B cell (primary cell): ENCODE data around the gene UBA1. TPM values are rescaled to one million over a fixed set of nuclear protein-coding genes. Genes with fewer than 3 reads are reported as not detected.

Experiments used
- ATAC-seq: fragments of 200-7000 bp; cut with Tn5 transposase; one replicate; pipeline ENCODE4 v1.10.0; 2021; ENCODE audit warnings: low read depth, mild to moderate bottlenecking, moderate number of reproducible peaks, moderate library complexity
- CTCF ChIA-PET: fragments of 350-600 bp; sonication (Branson Sonifier 250); formaldehyde crosslinking; loops from one replicate; lab custom pipeline; 2021; ENCODE audit warnings: antibody characterized with exemption, inconsistent platforms; lab: Charles Lee
- POLR2A ChIA-PET: fragments of 350-600 bp; sonication (Branson Sonifier 250); formaldehyde crosslinking; loops from one replicate; lab custom pipeline; 2021; ENCODE audit warnings: antibody characterized with exemption; lab: Charles Lee
- DNase-seq: peaks from one replicate; pipeline ENCODE4 v3.0.0; 2013
- H2AFZ ChIP-seq: 2 replicates; pipeline ENCODE4 v1.6.1; 2012; ENCODE audit warnings: mild to moderate bottlenecking, low read depth, low read length; ENCODE audit not compliant: insufficient read depth, poor library complexity, severe bottlenecking
- H3K27ac ChIP-seq, 2 donors: 1 replicate in 1 of 2; 2 replicates in 1 of 2; pipeline ENCODE4 v1.5.1; 2012 to 2013; ENCODE audit warnings: low read length in 2 of 2, mild to moderate bottlenecking in 2 of 2, moderate library complexity in 1 of 2
- H3K27me3 ChIP-seq, 4 experiments: fragments of 200-600 bp in 1 of 4; sonication (generic) in 1 of 4; replicated peaks in 1 of 4; 1 replicate in 2 of 4; 2 replicates in 2 of 4; pipeline versions ENCODE4 v1.6.1 to v1.7.0; 2013 to 2016; ENCODE audit warnings: low read length in 3 of 4, mild to moderate bottlenecking in 2 of 4, mixed read lengths in 1 of 4, moderate library complexity in 1 of 4; ENCODE audit not compliant: insufficient read depth in 4 of 4, control insufficient read depth in 3 of 4; ENCODE audit errors: control extremely low read depth in 1 of 4
- H3K36me3 ChIP-seq, 2 experiments: replicated peaks in 1 of 2; 1 replicate in 1 of 2; 2 replicates in 1 of 2; pipeline versions ENCODE4 v1.6.1 to v1.7.1; 2013; ENCODE audit warnings: low read length in 1 of 2; ENCODE audit not compliant: insufficient read depth in 2 of 2, control insufficient read depth in 1 of 2; ENCODE audit errors: control extremely low read depth in 1 of 2, extremely low read depth in 1 of 2
- H3K4me1 ChIP-seq, 2 donors: fragments of 200-600 bp in 1 of 2; sonication (generic) in 1 of 2; 1 replicate in 1 of 2; 2 replicates in 1 of 2; pipeline versions ENCODE4 v1.5.1 to v1.6.1; 2013 to 2017; ENCODE audit warnings: low read length in 2 of 2; ENCODE audit not compliant: control insufficient read depth in 2 of 2, insufficient read depth in 2 of 2
- H3K4me2 ChIP-seq: replicated peaks from 2 replicates; pipeline ENCODE3; 2012; ENCODE audit warnings: mild to moderate bottlenecking, low read depth, low read length; ENCODE audit not compliant: poor library complexity, severe bottlenecking
- H3K4me3 ChIP-seq, 5 experiments: fragments of 200-600 bp in 1 of 5; sonication (generic) in 1 of 5; 1 replicate in 3 of 5; 2 replicates in 2 of 5; pipeline versions ENCODE4 v1.5.1 to v1.7.0; 2011 to 2016; ENCODE audit warnings: low read length in 4 of 5, mild to moderate bottlenecking in 4 of 5, low read depth in 2 of 5, control low read depth in 1 of 5, moderate library complexity in 1 of 5; ENCODE audit not compliant: insufficient read depth in 1 of 5; ENCODE audit errors: control extremely low read depth in 1 of 5, extremely low read depth in 1 of 5
- H3K79me2 ChIP-seq: fragments of 200-600 bp; sonication (generic); one replicate; pipeline ENCODE4 v1.6.0; 2016; ENCODE audit warnings: low read length; ENCODE audit not compliant: control insufficient read depth, insufficient read depth
- H3K9ac ChIP-seq: fragments of 200-600 bp; sonication (generic); 2 replicates; pipeline ENCODE4 v1.6.1; 2017; ENCODE audit warnings: mild to moderate bottlenecking, low read length, moderate library complexity
- H3K9me3 ChIP-seq, 3 donors: one replicate each; pipeline versions ENCODE4 v1.6.1 to v1.7.1; 2013; ENCODE audit warnings: low read length in 2 of 3; ENCODE audit not compliant: control insufficient read depth in 2 of 3, insufficient read depth in 1 of 3; ENCODE audit errors: control extremely low read depth in 1 of 3
- H4K20me1 ChIP-seq: 2 replicates; pipeline ENCODE4 v1.6.0; 2012; ENCODE audit warnings: mild to moderate bottlenecking, low read length; ENCODE audit not compliant: insufficient read depth, control insufficient read depth, poor library complexity, severe bottlenecking
- H3K27ac Mint-ChIP-seq: one replicate; pipeline ENCODE4 v1.8.0; 2021; ENCODE audit warnings: mixed read lengths
- H3K27me3 Mint-ChIP-seq: one replicate; pipeline ENCODE4 v1.8.0; 2021; ENCODE audit warnings: mixed read lengths
- H3K4me1 Mint-ChIP-seq: one replicate; pipeline ENCODE4 v1.8.0; 2021; ENCODE audit warnings: mixed read lengths
- H3K4me3 Mint-ChIP-seq: one replicate; pipeline ENCODE4 v1.8.0; 2021; ENCODE audit warnings: mixed read lengths
- H3K9me3 Mint-ChIP-seq: one replicate; pipeline ENCODE4 v1.8.0; 2022; ENCODE audit warnings: mixed read lengths; ENCODE audit not compliant: insufficient read depth
- EZH2 ChIP-seq: IDR thresholded peaks from 2 replicates; pipeline ENCODE4 v1.6.1; 2012; ENCODE audit warnings: borderline replicate concordance, low read depth, mild to moderate bottlenecking, moderate library complexity, low read length; ENCODE audit not compliant: insufficient read depth, poor library complexity, severe bottlenecking
- WGBS: methylation state at CpG from one replicate; pipeline ENCODE4 v1.1.5; 2013; ENCODE audit warnings: missing lambda C conversion rate; ENCODE audit not compliant: insufficient coverage; 5-methylcytosine and 5-hydroxymethylcytosine counted together
- intact Hi-C: fragments of 100-400 bp; cut with micrococcal nuclease; formaldehyde crosslinking; loops from one replicate; pipeline ENCODE4 v1.10.0; 2022
- polyA plus RNA-seq: library from polyadenylated mRNA; depleted of rRNA; stranded (reverse); fragments of >200 nt; gene quantifications from 2 replicates; pipeline ENCODE4 v1.2.3, GENCODE V29; 2012
- total RNA-seq, 2 donors: library from RNA; stranded (reverse); fragments of 120-200 nt in 1 of 2; gene quantifications; 1 replicate in 1 of 2; 2 replicates in 1 of 2; pipeline versions ENCODE4 v1.2.3 to v1.2.4, GENCODE V29; 2013 to 2022
- TF ChIP-seq, protein P1 (sequence below): fragments of 200-600 bp; IDR thresholded peaks from one replicate; pipeline ENCODE4 v1.8.0; 2022; ENCODE audit warnings: antibody characterized with exemption, mild to moderate bottlenecking

Gene UBA1
- total and polyA plus RNA-seq, 2 donors (not counting 1 experiment from before 2014, with no cell fraction given), result 166 to 211 TPM

- Histone ChIP-seq H3K27me3 (no peaks in the 10 kb centered on the region), H3K9ac (no peak overlapping the region), H3K9me3 (no peaks in the 10 kb centered on the region), H3K79me2 (peaks cover 4% of the 10 kb centered on the region), H3K4me2 (no peak overlapping the region), H3K4me1 (no peaks in the 10 kb centered on the region), H3K27ac (no peak overlapping the region), H4K20me1 (no peaks in the 10 kb centered on the region), H3K36me3 (peaks cover 0 to 43% of the 10 kb centered on the region in 2 experiments), H3K4me3 (no peak overlapping the region), H2AFZ (no peak overlapping the region)
- intact Hi-C loops, result no loop called here
- no peak for DNase-seq
- no peak for ATAC-seq
- Mint-ChIP-seq H3K27ac (no peak overlapping the region), H3K27me3 (no peaks in the 10 kb centered on the region), H3K4me1 (no peaks in the 10 kb centered on the region), H3K4me3 (no peak overlapping the region), H3K9me3 (no peaks in the 10 kb centered on the region)
- ChIA-PET CTCF (no interaction called here), POLR2A (no interaction called here)
- no CpG with 5 or more reads among the region's 10 CpGs for WGBS
- TF ChIP-seq EZH2, result no peak
- TF ChIP-seq, protein P1, sequence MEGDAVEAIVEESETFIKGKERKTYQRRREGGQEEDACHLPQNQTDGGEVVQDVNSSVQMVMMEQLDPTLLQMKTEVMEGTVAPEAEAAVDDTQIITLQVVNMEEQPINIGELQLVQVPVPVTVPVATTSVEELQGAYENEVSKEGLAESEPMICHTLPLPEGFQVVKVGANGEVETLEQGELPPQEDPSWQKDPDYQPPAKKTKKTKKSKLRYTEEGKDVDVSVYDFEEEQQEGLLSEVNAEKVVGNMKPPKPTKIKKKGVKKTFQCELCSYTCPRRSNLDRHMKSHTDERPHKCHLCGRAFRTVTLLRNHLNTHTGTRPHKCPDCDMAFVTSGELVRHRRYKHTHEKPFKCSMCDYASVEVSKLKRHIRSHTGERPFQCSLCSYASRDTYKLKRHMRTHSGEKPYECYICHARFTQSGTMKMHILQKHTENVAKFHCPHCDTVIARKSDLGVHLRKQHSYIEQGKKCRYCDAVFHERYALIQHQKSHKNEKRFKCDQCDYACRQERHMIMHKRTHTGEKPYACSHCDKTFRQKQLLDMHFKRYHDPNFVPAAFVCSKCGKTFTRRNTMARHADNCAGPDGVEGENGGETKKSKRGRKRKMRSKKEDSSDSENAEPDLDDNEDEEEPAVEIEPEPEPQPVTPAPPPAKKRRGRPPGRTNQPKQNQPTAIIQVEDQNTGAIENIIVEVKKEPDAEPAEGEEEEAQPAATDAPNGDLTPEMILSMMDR, result no peak
Measured at GRCh38 chrX:47242321-47242720, 48.7 kb downstream of the UBA1 start.

DNA sequence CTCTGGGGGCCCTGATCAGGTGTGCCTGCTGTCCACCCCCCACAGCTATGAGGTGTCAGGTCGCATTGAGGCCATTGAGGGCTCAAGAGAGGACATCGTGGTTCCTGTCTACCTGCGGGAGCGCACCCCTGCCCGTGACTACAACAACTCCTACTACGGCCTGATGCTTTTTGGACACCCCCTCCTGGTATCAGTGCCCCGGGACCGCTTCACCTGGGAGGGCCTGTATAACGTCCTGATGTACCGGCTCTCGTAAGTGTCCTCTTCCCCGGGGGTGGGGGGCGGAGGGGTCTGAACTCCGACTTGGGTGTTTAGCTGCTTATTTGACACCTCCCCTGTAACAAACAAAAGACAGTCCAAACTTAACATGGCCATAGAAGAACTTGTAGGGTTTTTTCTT lies 49.7 kb downstream of the UBA1 start:
- Histone ChIP-seq H3K36me3 (peaks cover 0 to 43% of the 10 kb centered on the region in 2 experiments), H3K4me2 (no peak overlapping the region), H2AFZ (no peak overlapping the region), H3K27ac (no peak overlapping the region), H3K9ac (no peak overlapping the region), H4K20me1 (no peaks in the 10 kb centered on the region), H3K4me3 (no peak overlapping the region), H3K9me3 (no peaks in the 10 kb centered on the region), H3K79me2 (no peaks in the 10 kb centered on the region), H3K27me3 (no peaks in the 10 kb centered on the region), H3K4me1 (no peaks in the 10 kb centered on the region)
- Mint-ChIP-seq H3K9me3 (no peaks in the 10 kb centered on the region), H3K27ac (no peak overlapping the region), H3K4me1 (no peaks in the 10 kb centered on the region), H3K4me3 (no peak overlapping the region), H3K27me3 (no peaks in the 10 kb centered on the region)
- TF ChIP-seq EZH2, result no peak
- TF ChIP-seq, protein P1, result no peak
- intact Hi-C loops, result no loop called here
- DNase-seq, result peak; percentile 7
- CTCF ChIA-PET, result no interaction called here
- no peak for ATAC-seq
- 90% methylated on average over 2 of the region's 14 CpGs for WGBS
- POLR2A ChIA-PET, result no interaction called here
